Measurements from ENCODE around the gene DHRS3. TPM values are rescaled to one million over a fixed set of nuclear protein-coding genes. Genes with fewer than 3 reads are reported as not detected.

The DHRS3 gene
- total and polyA plus RNA-seq, 2 donors (not counting 3 experiments of a cell fraction or from before 2014, with no cell fraction given): 54.3 to 75.2 TPM

- DNase-seq (ENCODE audit: low read depth, low spot score): no peak
- BruUV-seq (replicated peaks): no TSS peak
Measured at GRCh38 chr1:12591267-12591938, 26.6 kb downstream of the DHRS3 start.

More at GRCh38 chr1:12591267-12591938, 26.6 kb downstream of the DHRS3 start:
- H4K20me1 ChIP-seq (replicated peaks; ENCODE audit: control insufficient read depth, extremely low read depth, insufficient read depth, low read length): no peaks in the 10 kb centered on the region
- POLR2A ChIA-PET: no interaction called here
- peaks cover 0 to 7% of the 10 kb centered on the region in 2 experiments for H3K36me3 ChIP-seq (ENCODE audit: control insufficient read depth in 2 of 2, extremely low read depth in 1 of 2, insufficient read depth in 2 of 2, low read length in 2 of 2)
- H3K9me3 ChIP-seq (replicated peaks; ENCODE audit: control insufficient read depth, insufficient read depth, low read length): no peaks in the 10 kb centered on the region
- no peaks in the 10 kb centered on the region for H3K9me1 ChIP-seq (replicated peaks; ENCODE audit: control insufficient read depth, extremely low read depth, insufficient read depth, low read length)
- no peak overlapping the region for H3K4me2 ChIP-seq (ENCODE audit: insufficient read depth, low read length)
- H3K4me3 ChIP-seq (replicated peaks in 1 of 3; ENCODE audit: insufficient read depth in 1 of 3, low read depth in 1 of 3, low read length in 3 of 3): no peak overlapping the region
- peaks cover 10% of the 10 kb centered on the region for H3K4me1 ChIP-seq (ENCODE audit: control insufficient read depth, extremely low read depth, insufficient read depth, low read length)
- no peak overlapping the region for H3K27ac ChIP-seq (ENCODE audit: insufficient read depth, low read depth, low read length)
- H3K9ac ChIP-seq (replicated peaks; ENCODE audit: extremely low read depth, insufficient read depth, low read length): no peak overlapping the region
- dilution Hi-C loops (cut with MboI; ENCODE audit: extremely low pct_ligation_motif_present, low sequenced_read_pairs) (no loop called here), intact Hi-C loops (cut with micrococcal nuclease) (no loop called here)
- H3K79me2 ChIP-seq (ENCODE audit: control insufficient read depth, insufficient read depth, low read length): no peaks in the 10 kb centered on the region
- H2AFZ ChIP-seq (ENCODE audit: low read depth, low read length): no peak overlapping the region
- TF ChIP-seq EZH2 (IDR thresholded peaks at IDR 0.05; ENCODE audit: borderline replicate concordance, low read depth, low read length, severe bottlenecking) (no peak), FOS (IDR thresholded peaks at IDR 0.05; ENCODE audit: borderline replicate concordance, insufficient read depth, low read length) (no peak), CTCF (IDR thresholded peaks at IDR 0.05; ENCODE audit: extremely low read depth in 1 of 2, insufficient read depth in 1 of 2, low read depth in 1 of 2, low read length in 2 of 2) (no peak), MYC (IDR thresholded peaks at IDR 0.05; ENCODE audit: low read depth, low read length) (no peak), MAX (IDR thresholded peaks at IDR 0.05; ENCODE audit: insufficient read depth, insufficient read length) (no peak), JUN (IDR thresholded peaks at IDR 0.05; ENCODE audit: borderline replicate concordance, insufficient read depth, insufficient read length, low read depth) (no peak), POLR2AphosphoS5 (IDR thresholded peaks at IDR 0.05; ENCODE audit: insufficient read depth, low read depth, low read length) (no peak), POLR2A (IDR thresholded peaks at IDR 0.05; ENCODE audit: low read depth, low read length) (no peak), GATA2 (IDR thresholded peaks at IDR 0.05; ENCODE audit: insufficient read depth, insufficient read length, low read depth, low read length) (no peak)
- H3K27me3 ChIP-seq (ENCODE audit: control insufficient read depth in 2 of 2, insufficient read depth in 2 of 2, low read length in 2 of 2): no peaks in the 10 kb centered on the region
- FAIRE-seq: no peak
- CTCF ChIA-PET: no interaction called here
